SK-N-SH treated with all-trans-retinoic acid at 6 μM for 48 hours (cell line): Measurements from ENCODE around the gene RUBCNL.

ENCODE experiments used
- ARNTL ChIP-seq: fragments of 450-650 bp; formaldehyde crosslinking; IDR thresholded peaks from 2 replicates; pipeline ENCODE4 v1.5.0; 2020; ENCODE audit warnings: low read depth, mild to moderate bottlenecking, moderate library complexity, borderline replicate concordance
- OSR1 ChIP-seq: fragments of 250-450 bp; sonication (Bioruptor Pico); IDR thresholded peaks from 2 replicates; pipeline ENCODE4 v1.8.0; 2022; ENCODE audit warnings: moderate library complexity, mild to moderate bottlenecking, inconsistent platforms
- ZFP3 ChIP-seq: fragments of 250-450 bp; sonication (Bioruptor Pico); IDR thresholded peaks from 2 replicates; pipeline ENCODE4 v1.5.0; 2020; ENCODE audit warnings: mild to moderate bottlenecking, moderate library complexity
- ZNF8 ChIP-seq: fragments of 450-650 bp; formaldehyde crosslinking; IDR thresholded peaks from 2 replicates; pipeline ENCODE4 v1.5.0; 2020; ENCODE audit warnings: mild to moderate bottlenecking, moderate library complexity
- TF ChIP-seq, protein P1 (sequence below): fragments of 250-450 bp; sonication (Bioruptor Pico); IDR thresholded peaks from 2 replicates; pipeline ENCODE4 v1.8.0; 2020; ENCODE audit warnings: mild to moderate bottlenecking, moderate library complexity, borderline replicate concordance

DNA sequence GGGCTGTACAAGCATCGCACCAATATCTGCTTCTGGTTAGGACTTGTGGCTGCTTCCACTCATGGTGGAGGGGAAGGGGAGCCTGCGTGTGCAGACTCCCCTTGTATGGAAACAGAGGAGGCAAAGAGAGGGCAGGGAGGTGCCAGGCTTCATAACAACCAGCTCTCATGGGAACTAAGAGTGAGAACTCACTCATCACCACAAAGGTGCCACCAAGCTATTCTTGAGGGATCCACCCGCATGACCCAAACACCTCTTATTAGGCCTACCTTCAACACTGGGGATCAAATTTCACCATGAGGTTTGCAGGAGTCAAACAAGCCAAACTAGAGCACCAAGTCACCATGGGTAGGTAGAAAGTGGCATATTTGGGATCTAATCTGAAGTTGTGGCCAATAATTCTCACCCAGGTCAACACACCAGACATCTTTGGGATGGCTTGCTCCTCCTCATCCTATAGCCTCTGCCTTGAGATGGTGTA lies 46.4 kb downstream of the RUBCNL start:
- TF ChIP-seq OSR1 (CRISPR knock-in tag), result no peak
- TF ChIP-seq, protein P1, sequence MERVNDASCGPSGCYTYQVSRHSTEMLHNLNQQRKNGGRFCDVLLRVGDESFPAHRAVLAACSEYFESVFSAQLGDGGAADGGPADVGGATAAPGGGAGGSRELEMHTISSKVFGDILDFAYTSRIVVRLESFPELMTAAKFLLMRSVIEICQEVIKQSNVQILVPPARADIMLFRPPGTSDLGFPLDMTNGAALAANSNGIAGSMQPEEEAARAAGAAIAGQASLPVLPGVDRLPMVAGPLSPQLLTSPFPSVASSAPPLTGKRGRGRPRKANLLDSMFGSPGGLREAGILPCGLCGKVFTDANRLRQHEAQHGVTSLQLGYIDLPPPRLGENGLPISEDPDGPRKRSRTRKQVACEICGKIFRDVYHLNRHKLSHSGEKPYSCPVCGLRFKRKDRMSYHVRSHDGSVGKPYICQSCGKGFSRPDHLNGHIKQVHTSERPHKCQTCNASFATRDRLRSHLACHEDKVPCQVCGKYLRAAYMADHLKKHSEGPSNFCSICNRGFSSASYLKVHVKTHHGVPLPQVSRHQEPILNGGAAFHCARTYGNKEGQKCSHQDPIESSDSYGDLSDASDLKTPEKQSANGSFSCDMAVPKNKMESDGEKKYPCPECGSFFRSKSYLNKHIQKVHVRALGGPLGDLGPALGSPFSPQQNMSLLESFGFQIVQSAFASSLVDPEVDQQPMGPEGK, result no peak
- no peak for TF ChIP-seq ARNTL (CRISPR knock-in tag)
- no peak for TF ChIP-seq ZNF8 (CRISPR knock-in tag)
- TF ChIP-seq ZFP3, result no peak
